Stimulated activated naive CD4-positive, alpha-beta T cell (primary cell): Measurements from ENCODE around the gene PCSK7.

Source experiments
- DNase-seq, 6 experiments: peaks; one replicate each; lab custom pipeline; 2025; lab: John Stamatoyannopoulos, UW

The PCSK7 gene

DNA sequence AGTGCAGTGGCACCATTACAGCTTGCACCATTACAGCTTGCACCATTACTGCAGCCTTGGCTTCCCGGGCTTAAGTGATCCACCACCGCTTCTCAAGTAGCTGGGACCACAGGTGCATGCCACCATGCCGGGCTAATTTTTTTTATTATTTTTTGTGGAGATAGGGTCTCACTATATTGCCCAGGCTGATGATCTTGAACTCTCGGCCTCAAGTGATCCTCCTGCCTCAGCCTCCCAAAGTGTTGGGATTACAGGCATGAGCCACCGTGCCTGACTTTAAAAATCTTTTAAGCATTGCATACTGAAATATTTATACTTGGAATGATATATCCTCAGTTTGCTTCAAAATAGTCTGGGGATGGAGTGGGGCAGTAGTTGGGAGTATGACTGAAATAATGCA is 77.4 kb downstream of the PCSK7 start:
- DNase-seq = no peak
